ENCODE data around the gene FNBP1.

Gene FNBP1

DNA sequence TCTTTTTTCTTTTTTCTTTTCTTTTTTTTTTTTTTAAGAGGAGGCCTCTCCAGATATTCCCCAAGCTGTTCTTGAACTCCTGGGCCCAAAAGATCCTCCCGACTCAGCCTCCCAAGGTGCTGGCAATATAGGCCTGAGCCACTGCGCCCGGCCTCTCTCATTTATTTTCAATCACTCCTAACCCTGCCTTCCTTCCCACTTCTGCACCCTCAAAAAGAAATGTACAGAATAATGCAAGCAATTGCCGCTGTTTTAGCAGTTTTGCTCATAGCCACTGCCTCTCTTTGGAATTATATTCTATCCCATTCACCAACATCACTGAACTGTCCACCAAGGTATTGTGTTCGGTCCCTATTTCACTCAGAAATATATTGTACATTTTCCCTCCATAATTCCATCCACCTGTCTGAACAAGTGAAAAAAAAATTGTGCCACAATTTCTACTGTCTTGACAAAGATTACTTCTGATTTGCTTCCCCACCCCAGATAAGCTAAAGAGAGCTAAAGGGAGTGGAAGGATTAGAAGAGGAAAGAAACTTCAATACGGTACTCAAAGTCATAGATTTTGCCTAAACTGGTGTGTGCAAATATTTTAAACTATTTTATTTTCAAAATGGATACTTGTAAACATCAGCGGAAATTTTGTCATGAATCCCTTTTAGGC, 1.9 kb downstream of the FNBP1 start:
- DNase-seq (ENCODE audit: low read depth in 2 of 2) = no peak
- no peak for TF ChIP-seq CTCF (IDR thresholded peaks at IDR 0.05; ENCODE audit: low read depth, low read length)
- peak overlapping the region; percentile 83 to 90 for H3K4me3 ChIP-seq (replicated peaks in 1 of 2; ENCODE audit: low read depth in 2 of 2, low read length in 2 of 2)

DNA sequence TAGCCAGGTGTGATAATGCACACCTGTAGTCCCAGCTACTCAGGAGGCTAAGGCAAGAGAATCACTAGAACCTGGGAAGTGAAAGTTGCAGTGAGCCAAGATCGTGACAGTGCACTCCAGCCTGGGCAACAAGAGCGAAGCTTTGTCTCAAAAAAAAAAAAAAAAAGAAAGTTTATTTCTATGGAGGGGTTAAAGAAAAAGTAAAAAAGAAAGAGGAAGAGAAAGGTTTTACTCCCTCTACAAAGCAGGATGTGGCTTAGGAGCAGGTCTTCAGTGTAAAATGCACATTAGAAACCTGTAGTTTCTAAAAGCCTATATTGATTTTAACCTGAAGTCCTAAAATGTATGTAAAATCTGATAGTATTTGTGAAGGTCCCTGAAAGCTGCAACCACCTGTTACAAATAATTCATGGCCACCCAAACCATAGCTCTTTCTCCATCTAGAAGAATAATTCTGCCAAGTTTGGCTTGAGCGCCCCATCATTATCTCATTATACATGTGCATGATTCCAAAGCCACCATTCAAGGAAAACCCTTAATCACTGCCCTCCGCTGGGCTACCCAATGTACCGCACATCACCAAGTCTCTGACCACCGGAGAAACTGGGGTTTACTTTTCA, 3.4 kb downstream of the FNBP1 start:
- no peak for TF ChIP-seq CTCF (IDR thresholded peaks at IDR 0.05; ENCODE audit: low read depth, low read length)
- DNase-seq (ENCODE audit: low read depth in 2 of 2) = no peak
- no peak overlapping the region for H3K4me3 ChIP-seq (replicated peaks in 1 of 2; ENCODE audit: low read depth in 2 of 2, low read length in 2 of 2)

- peak; percentile 56 to 58 for DNase-seq (ENCODE audit: low read depth in 2 of 2)
- TF ChIP-seq CTCF (IDR thresholded peaks at IDR 0.05; ENCODE audit: low read depth, low read length) = no peak
- H3K4me3 ChIP-seq (replicated peaks in 1 of 2; ENCODE audit: low read depth in 2 of 2, low read length in 2 of 2) = no peak overlapping the region
Measured at GRCh38 chr9:130036099-130036498, 6.9 kb downstream of the FNBP1 start.

- no peak overlapping the region for H3K4me3 ChIP-seq (replicated peaks in 1 of 2; ENCODE audit: low read depth in 2 of 2, low read length in 2 of 2)
- DNase-seq (ENCODE audit: low read depth in 2 of 2) = peak; percentile 60 to 83
- TF ChIP-seq CTCF (IDR thresholded peaks at IDR 0.05; ENCODE audit: low read depth, low read length) = no peak
Measured at GRCh38 chr9:130034570-130034969, 8.4 kb downstream of the FNBP1 start.

- TF ChIP-seq CTCF (IDR thresholded peaks at IDR 0.05; ENCODE audit: low read depth, low read length) = no peak
- no peak for DNase-seq (ENCODE audit: low read depth in 2 of 2)
- H3K4me3 ChIP-seq (replicated peaks in 1 of 2; ENCODE audit: low read depth in 2 of 2, low read length in 2 of 2) = no peak overlapping the region
Measured at GRCh38 chr9:130030651-130031127, 12.3 kb downstream of the FNBP1 start.

DNA sequence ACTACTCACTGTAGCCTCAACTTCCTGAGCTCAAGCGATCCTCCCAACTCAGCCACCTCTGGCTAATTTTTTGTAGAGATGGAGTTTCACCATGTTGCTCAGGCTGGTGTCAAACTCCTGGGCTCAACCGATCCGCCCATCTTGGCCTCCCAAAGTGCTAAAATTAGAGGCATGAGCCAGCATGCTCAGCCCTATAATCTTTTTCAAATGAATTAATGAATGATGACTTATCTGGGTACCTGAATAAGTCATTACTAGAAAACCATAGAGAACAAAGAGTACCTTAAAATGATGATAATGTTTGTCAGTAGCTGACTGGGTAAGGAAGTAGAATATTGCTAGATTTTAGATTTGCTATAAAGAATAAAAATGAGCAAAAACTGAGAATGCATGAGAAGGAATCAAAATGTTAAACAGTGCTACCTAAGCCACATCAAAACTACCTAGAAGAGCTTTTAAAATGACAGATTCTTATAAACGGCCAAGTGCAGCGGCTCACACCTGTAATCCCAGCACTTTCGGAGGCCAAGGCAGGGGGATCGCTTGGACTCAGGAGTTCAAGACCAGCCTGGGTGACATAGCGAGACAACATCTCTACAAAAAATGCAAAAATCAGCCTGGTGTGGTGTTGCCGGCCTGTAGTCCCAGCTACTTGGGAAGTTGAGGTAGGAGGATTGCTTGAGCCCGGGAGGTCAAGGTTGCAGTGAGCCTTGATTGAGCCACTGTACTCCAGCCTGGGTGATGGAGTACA, 13.6 kb downstream of the FNBP1 start:
- no peak for DNase-seq (ENCODE audit: low read depth in 2 of 2)
- no peak for TF ChIP-seq CTCF (IDR thresholded peaks at IDR 0.05; ENCODE audit: low read depth, low read length)
- no peak overlapping the region for H3K4me3 ChIP-seq (replicated peaks in 1 of 2; ENCODE audit: low read depth in 2 of 2, low read length in 2 of 2)

Measured in cardiac fibroblast (primary cell).